Loucy (cell line): ENCODE results near the gene AARSD1.

Source experiments
- CTCF ChIP-seq: fragments of 200-600 bp; sonication (generic); conservative IDR thresholded peaks from 2 replicates; pipeline ENCODE4 v1.5.1; 2014; ENCODE audit warnings: mild to moderate bottlenecking, antibody characterized with exemption, low read length
- EZH2phosphoT487 ChIP-seq: fragments of 200-600 bp; IDR thresholded peaks from 2 replicates; pipeline ENCODE4 v1.6.1; 2018; ENCODE audit warnings: antibody characterized with exemption, mild to moderate bottlenecking, moderate library complexity, borderline replicate concordance

DNA sequence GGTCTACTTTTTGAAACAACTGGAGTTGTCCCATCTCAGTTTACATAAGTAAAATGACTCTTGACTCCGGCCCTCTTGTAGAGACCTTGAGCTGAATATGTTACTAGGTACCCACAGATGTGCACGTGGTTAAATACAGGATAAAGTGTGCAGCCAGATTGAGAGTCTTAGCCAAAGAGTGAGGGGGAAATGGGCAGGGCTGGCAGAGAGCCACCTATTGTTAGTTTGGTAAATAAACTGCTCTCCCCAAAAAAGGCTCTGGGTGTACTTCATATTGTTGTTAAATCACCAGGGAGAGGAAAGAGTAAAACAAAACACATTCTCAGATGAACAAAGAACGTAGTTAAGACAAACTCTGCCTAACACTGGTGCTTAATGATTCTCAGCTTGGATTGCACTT, 43.3 kb downstream of the AARSD1 start:
- TF ChIP-seq CTCF (no peak), EZH2phosphoT487 (no peak)
